ENCODE data around the gene POLR2J2. TPM values are rescaled to one million over a fixed set of nuclear protein-coding genes. Genes with fewer than 3 reads are reported as not detected.
A peak's percentile ranks its signal among the peaks of the same experiment; 100 is the strongest.
"Not testable (repeated sequence)": the region's sequence is repeated elsewhere in the genome, so short reads cannot be mapped to it uniquely, and the experiment has no call there.

The POLR2J2 gene
- total RNA-seq, 2 experiments from 2014 or later = 76.6 to 81.3 TPM

DNA sequence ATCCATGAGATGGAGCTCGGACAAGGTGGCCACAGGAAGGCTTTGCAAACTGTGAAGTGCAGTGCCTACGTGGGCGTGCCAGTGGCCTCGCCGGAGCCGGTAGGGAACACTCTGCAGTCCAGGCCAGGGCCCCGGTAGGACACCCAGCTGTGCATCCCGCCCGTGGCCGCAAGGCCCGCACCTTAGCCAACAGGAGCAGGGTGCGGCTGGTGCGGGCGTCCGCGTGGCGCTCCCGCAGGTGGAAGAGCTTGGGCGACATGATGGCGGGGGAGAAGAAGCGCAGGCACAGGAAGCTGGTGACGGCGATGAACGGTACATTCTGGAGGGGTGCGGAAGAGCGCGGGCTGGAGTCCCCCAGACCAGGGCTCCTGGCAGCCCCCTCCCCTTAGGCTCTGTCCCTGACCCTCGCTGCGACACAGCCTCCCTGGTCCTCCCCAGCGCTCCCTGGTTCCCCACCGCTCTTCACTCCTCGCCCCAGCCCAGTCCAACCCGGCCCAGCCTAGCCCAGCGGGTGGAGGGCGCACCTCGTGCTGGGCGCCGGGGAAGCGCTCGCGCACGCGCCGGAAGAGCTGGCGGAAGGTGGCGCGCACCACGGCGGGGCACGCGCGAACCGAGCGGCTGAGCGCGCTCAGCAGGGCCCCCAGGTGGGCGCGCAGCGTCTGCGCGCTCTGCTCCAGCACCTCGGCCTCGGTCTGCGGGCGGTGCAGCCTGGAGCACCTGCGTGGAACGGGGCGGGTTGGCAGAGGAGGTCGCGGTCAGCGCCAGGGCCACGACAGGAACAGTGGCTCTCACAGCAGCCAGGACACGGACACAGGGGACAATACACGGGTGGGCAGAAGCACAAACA is 18.2 kb upstream of the POLR2J2 start:
- intact Hi-C loops (cut with DNase I, micrococcal nuclease); H3K9me3 Mint-ChIP-seq; H3K4me1 ChIP-seq (ENCODE audit: insufficient read depth, low read length); H3K4me1 Mint-ChIP-seq (ENCODE audit: low read depth); POLR2A ChIA-PET; H3K36me3 ChIP-seq (ENCODE audit: insufficient read depth, low read length); H3K36me3 Mint-ChIP-seq (ENCODE audit: low read depth); H3K9me3 ChIP-seq (ENCODE audit: control insufficient read depth in 1 of 2, insufficient read depth in 1 of 2, low read length in 2 of 2); CTCF ChIA-PET; H3K27me3 ChIP-seq (ENCODE audit: control insufficient read depth in 1 of 2, insufficient read depth in 2 of 2, low read length in 2 of 2); H3K27me3 Mint-ChIP-seq: not testable (repeated sequence)
- Histone ChIP-seq H3K4me3 (ENCODE audit: low read length) (peak overlapping the region; percentile 45), H3K27ac (ENCODE audit: low read depth in 1 of 2, low read length in 2 of 2) (peak overlapping the region in 1 of 2 donors; percentile 34)
- DNase-seq (peak in 4 of 14 experiments; percentile 31 to 40 (median 39)), ATAC-seq (ENCODE audit: poor library complexity) (peak; percentile 72)
- H3K27ac Mint-ChIP-seq = peak overlapping the region; percentile 82
- H3K4me3 Mint-ChIP-seq = peak overlapping the region; percentile 58

DNA sequence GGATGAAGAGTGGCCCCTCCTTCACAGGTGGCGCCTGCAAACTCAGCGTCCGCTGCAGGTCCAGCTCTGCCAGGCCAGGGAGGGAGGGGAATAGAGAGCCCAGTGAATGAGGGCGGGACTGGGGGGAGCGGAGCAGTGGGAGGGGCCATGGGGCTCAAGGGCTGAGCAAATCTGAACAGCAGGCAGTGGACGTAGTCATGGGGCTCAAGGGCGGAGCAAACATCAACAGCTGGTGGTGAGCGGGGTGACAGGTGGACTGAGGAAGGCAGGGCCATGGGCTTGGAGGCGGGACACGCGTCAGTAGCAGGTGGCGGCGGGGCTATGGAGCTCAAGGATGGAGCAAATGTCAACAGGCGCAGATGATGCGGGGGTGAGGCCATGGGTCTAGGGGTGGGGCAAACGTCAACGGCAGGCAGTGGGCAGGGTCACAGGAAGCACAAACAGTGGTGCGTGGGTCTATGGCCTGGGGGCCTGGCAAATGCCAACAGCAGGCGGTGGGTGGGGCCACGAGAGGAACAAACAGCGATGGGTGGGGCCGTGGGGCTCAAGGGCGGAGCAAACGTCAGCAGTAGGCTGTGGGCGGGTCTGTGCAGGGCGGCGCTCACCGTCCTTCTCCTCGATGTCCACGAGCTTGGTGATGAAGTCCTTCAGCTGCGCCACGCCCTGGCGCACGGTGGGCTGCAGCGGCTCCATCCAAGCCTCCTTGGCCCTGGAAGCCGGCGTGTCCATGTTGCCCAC is 17.0 kb upstream of the POLR2J2 start:
- H3K4me3 Mint-ChIP-seq = peak overlapping the region; percentile 58
- H3K4me1 ChIP-seq (ENCODE audit: insufficient read depth, low read length); H3K9me3 Mint-ChIP-seq; CTCF ChIA-PET; H3K27ac ChIP-seq (ENCODE audit: low read depth in 1 of 2, low read length in 2 of 2); H3K27me3 ChIP-seq (ENCODE audit: control insufficient read depth in 1 of 2, insufficient read depth in 2 of 2, low read length in 2 of 2); H3K4me1 Mint-ChIP-seq (ENCODE audit: low read depth); H3K27ac Mint-ChIP-seq; H3K4me3 ChIP-seq (ENCODE audit: low read length); H3K36me3 ChIP-seq (ENCODE audit: insufficient read depth, low read length); H3K36me3 Mint-ChIP-seq (ENCODE audit: low read depth); intact Hi-C loops (cut with DNase I, micrococcal nuclease); H3K9me3 ChIP-seq (ENCODE audit: control insufficient read depth in 1 of 2, insufficient read depth in 1 of 2, low read length in 2 of 2); POLR2A ChIA-PET; H3K27me3 Mint-ChIP-seq: not testable (repeated sequence)
- ATAC-seq (ENCODE audit: poor library complexity) (peak; percentile 69), DNase-seq (peak in 1 of 14 experiments; percentile 55)

DNA sequence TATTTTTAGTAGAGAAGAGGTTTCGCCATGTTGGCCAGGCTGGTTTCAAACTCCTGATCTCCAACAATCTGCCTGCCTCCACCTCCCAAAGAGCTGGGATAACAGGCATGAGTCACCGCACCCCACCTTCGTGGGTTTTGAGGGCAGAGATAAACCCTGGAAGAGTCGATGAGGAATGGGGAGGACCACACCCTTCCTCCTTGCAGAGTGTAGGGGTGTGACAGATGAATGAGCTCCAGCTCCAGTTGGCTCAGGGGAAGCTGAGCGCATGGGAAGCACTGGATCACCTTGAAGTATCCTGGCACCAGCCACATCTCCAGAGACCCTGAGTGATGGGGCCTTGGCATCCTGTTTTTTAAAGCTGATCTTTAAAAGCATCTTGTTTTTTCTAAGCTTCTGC is 11.1 kb upstream of the POLR2J2 start:
- POLR2A ChIA-PET; H3K27ac Mint-ChIP-seq; H3K9me3 ChIP-seq (ENCODE audit: control insufficient read depth in 1 of 2, insufficient read depth in 1 of 2, low read length in 2 of 2); H3K36me3 Mint-ChIP-seq (ENCODE audit: low read depth); H3K4me1 ChIP-seq (ENCODE audit: insufficient read depth, low read length); H3K4me3 Mint-ChIP-seq; intact Hi-C loops (cut with DNase I, micrococcal nuclease); DNase-seq; H3K27me3 Mint-ChIP-seq; CTCF ChIA-PET; H3K4me1 Mint-ChIP-seq (ENCODE audit: low read depth); H3K27me3 ChIP-seq (ENCODE audit: control insufficient read depth in 1 of 2, insufficient read depth in 2 of 2, low read length in 2 of 2); H3K36me3 ChIP-seq (ENCODE audit: insufficient read depth, low read length); H3K4me3 ChIP-seq (ENCODE audit: low read length); ATAC-seq (ENCODE audit: poor library complexity); H3K9me3 Mint-ChIP-seq; H3K27ac ChIP-seq (ENCODE audit: low read depth in 1 of 2, low read length in 2 of 2): not testable (repeated sequence)

DNA sequence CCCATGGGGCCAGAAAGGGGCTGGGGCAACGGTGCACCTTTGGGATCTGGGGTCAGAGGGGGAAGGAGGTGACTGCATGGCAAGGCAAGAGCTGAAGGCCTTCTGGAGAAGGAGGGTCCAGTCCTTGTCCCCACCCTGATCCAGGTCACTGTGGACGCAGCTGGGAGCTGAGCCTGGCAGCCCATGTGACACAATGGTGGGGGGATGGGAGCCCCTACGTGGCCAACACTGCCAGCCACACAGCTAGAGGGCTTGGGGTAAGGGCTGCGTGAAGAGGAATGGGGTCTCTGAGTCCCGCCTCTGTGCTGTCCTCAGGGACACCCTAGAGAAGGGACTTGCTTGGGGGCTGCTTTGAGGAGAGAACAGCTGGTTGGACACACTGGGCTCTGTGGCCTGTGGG is 9.3 kb upstream of the POLR2J2 start:
- H3K4me3 Mint-ChIP-seq; CTCF ChIA-PET; H3K9me3 Mint-ChIP-seq; POLR2A ChIA-PET; H3K27me3 Mint-ChIP-seq; intact Hi-C loops (cut with DNase I, micrococcal nuclease); H3K36me3 Mint-ChIP-seq (ENCODE audit: low read depth); ATAC-seq (ENCODE audit: poor library complexity); DNase-seq; H3K9me3 ChIP-seq (ENCODE audit: control insufficient read depth in 1 of 2, insufficient read depth in 1 of 2, low read length in 2 of 2); H3K4me1 ChIP-seq (ENCODE audit: insufficient read depth, low read length); H3K4me3 ChIP-seq (ENCODE audit: low read length); H3K27ac ChIP-seq (ENCODE audit: low read depth in 1 of 2, low read length in 2 of 2); H3K27me3 ChIP-seq (ENCODE audit: control insufficient read depth in 1 of 2, insufficient read depth in 2 of 2, low read length in 2 of 2); H3K36me3 ChIP-seq (ENCODE audit: insufficient read depth, low read length); H3K4me1 Mint-ChIP-seq (ENCODE audit: low read depth); H3K27ac Mint-ChIP-seq: not testable (repeated sequence)

DNA sequence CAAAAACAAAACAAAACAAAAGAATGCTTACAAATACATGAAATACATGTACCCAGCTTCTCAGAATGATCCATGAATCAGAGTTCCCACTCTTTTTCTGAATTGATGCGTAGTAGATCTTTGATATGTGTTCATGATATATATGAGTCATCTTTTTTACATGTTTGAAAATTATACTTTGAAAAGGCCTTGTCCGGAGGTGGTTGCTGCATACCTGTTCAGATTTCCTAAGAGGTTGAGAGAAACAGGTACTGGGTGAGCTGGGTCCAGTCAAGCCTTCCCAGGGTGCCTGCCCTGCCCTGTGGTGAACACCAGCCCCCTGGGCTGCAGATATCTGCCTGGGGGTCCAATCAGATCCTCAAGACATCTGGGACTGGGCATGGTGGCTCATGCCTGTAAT is 4.1 kb upstream of the POLR2J2 start:
- H3K36me3 Mint-ChIP-seq (ENCODE audit: low read depth); H3K36me3 ChIP-seq (ENCODE audit: insufficient read depth, low read length); H3K4me3 Mint-ChIP-seq; H3K27me3 ChIP-seq (ENCODE audit: control insufficient read depth in 1 of 2, insufficient read depth in 2 of 2, low read length in 2 of 2); intact Hi-C loops (cut with DNase I, micrococcal nuclease); DNase-seq; H3K9me3 ChIP-seq (ENCODE audit: control insufficient read depth in 1 of 2, insufficient read depth in 1 of 2, low read length in 2 of 2); H3K27me3 Mint-ChIP-seq; H3K27ac ChIP-seq (ENCODE audit: low read depth in 1 of 2, low read length in 2 of 2); H3K4me3 ChIP-seq (ENCODE audit: low read length); H3K9me3 Mint-ChIP-seq; ATAC-seq (ENCODE audit: poor library complexity); H3K4me1 Mint-ChIP-seq (ENCODE audit: low read depth); POLR2A ChIA-PET; H3K4me1 ChIP-seq (ENCODE audit: insufficient read depth, low read length); CTCF ChIA-PET; H3K27ac Mint-ChIP-seq: not testable (repeated sequence)

DNA sequence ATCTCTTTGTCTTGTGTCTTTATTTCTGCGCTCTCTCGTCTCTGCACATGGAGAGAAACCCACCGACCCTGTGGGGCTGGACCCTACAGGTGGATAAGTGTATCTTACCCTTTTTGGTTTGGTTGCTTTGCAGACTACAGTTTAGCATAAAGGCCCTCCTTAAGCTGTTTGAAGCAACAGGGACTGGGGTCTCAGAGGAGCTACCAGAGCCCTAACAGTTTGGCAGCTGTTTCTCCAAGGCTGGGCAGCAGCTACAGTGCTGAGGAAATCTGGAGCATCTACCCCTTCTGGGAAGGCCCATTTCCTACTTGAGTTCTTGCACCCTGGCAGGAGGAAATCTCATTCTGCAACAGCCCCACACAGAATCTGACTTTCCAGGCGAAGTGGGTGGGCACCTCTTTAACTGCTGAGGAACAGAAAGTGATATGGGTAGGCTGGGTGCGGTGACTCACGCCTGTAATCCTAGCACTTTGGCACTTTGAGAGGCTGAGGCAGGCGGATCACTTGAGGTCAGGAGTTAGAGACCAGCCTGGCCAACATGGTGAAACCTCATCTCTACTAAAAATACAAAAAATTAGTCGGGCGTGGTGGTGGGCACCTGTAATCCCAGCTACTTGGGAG is 2.1 kb upstream of the POLR2J2 start:
- CTCF ChIA-PET; H3K36me3 Mint-ChIP-seq (ENCODE audit: low read depth); H3K27me3 Mint-ChIP-seq; POLR2A ChIA-PET; H3K36me3 ChIP-seq (ENCODE audit: insufficient read depth, low read length); H3K4me3 Mint-ChIP-seq; H3K4me3 ChIP-seq (ENCODE audit: low read length); intact Hi-C loops (cut with DNase I, micrococcal nuclease); DNase-seq; H3K27ac ChIP-seq (ENCODE audit: low read depth in 1 of 2, low read length in 2 of 2); H3K4me1 ChIP-seq (ENCODE audit: insufficient read depth, low read length); H3K27me3 ChIP-seq (ENCODE audit: control insufficient read depth in 1 of 2, insufficient read depth in 2 of 2, low read length in 2 of 2); H3K4me1 Mint-ChIP-seq (ENCODE audit: low read depth); H3K9me3 Mint-ChIP-seq; H3K9me3 ChIP-seq (ENCODE audit: control insufficient read depth in 1 of 2, insufficient read depth in 1 of 2, low read length in 2 of 2); H3K27ac Mint-ChIP-seq; ATAC-seq (ENCODE audit: poor library complexity): not testable (repeated sequence)

DNA sequence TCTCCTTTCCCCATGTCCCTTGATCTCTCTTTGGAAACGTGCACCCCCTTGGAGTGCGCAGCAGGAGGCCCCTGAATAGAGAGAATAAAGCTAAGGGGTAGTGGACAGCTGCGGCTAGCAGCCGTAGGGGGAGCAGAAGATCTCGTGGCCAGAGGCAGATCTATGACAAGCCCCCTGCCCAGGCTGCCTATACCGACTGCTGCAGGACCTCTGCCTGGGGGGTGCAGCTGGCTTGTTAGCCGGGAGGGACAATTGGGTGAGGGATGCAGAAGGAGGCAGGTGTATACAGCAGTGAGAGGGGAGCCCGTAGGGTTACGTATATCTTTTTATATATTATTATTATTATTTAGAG is 469 bp upstream of the POLR2J2 start:
- CTCF ChIA-PET = not testable (repeated sequence)

More for the DNA sequence above, 469 bp upstream of the POLR2J2 start:
- H3K4me1 Mint-ChIP-seq (ENCODE audit: low read depth); H3K27me3 ChIP-seq (ENCODE audit: control insufficient read depth in 1 of 2, insufficient read depth in 2 of 2, low read length in 2 of 2); H3K4me3 Mint-ChIP-seq; H3K36me3 ChIP-seq (ENCODE audit: insufficient read depth, low read length); H3K9me3 Mint-ChIP-seq; H3K4me3 ChIP-seq (ENCODE audit: low read length); POLR2A ChIA-PET; intact Hi-C loops (cut with DNase I, micrococcal nuclease); ATAC-seq (ENCODE audit: poor library complexity); DNase-seq; H3K36me3 Mint-ChIP-seq (ENCODE audit: low read depth); H3K27me3 Mint-ChIP-seq; H3K4me1 ChIP-seq (ENCODE audit: insufficient read depth, low read length); H3K27ac ChIP-seq (ENCODE audit: low read depth in 1 of 2, low read length in 2 of 2); H3K9me3 ChIP-seq (ENCODE audit: control insufficient read depth in 1 of 2, insufficient read depth in 1 of 2, low read length in 2 of 2): not testable (repeated sequence)
- H3K27ac Mint-ChIP-seq = peak overlapping the region; percentile 93
